Ishikawa (cell line): ENCODE measurements around the gene PDE2A.

Experiments
- CEBPB ChIP-seq: IDR thresholded peaks from 2 replicates; pipeline ENCODE4 v1.6.1; 2012
- CREB1 ChIP-seq: IDR thresholded peaks from 2 replicates; pipeline ENCODE4 v1.6.1; 2012; ENCODE audit warnings: low read depth
- EGR1 ChIP-seq: IDR thresholded peaks from 2 replicates; pipeline ENCODE4 v1.6.1; 2012
- EP300 ChIP-seq: IDR thresholded peaks from 2 replicates; pipeline ENCODE4 v1.6.1; 2012; ENCODE audit warnings: borderline replicate concordance
- FOXM1 ChIP-seq: IDR thresholded peaks from 2 replicates; pipeline ENCODE4 v1.6.1; 2012; ENCODE audit warnings: low read depth, borderline replicate concordance
- NFIC ChIP-seq: IDR thresholded peaks from 2 replicates; pipeline ENCODE4 v1.6.1; 2012
- RAD21 ChIP-seq: IDR thresholded peaks from 2 replicates; pipeline ENCODE4 v1.6.1; 2012; ENCODE audit warnings: low read depth
- TAF1 ChIP-seq: IDR thresholded peaks from 2 replicates; pipeline ENCODE4 v1.6.1; 2012; ENCODE audit warnings: low read depth, mild to moderate bottlenecking
- TCF12 ChIP-seq: IDR thresholded peaks from 2 replicates; pipeline ENCODE4 v1.6.1; 2012; ENCODE audit warnings: low read depth
- TEAD4 ChIP-seq: IDR thresholded peaks from 2 replicates; pipeline ENCODE4 v1.6.1; 2012
- YY1 ChIP-seq: IDR thresholded peaks from 2 replicates; pipeline ENCODE4 v1.6.1; 2012; ENCODE audit warnings: low read depth
- ZBTB7A ChIP-seq: IDR thresholded peaks from 2 replicates; pipeline ENCODE4 v1.6.1; 2012; ENCODE audit warnings: low read depth
- TF ChIP-seq, protein P1 (sequence below): IDR thresholded peaks from 2 replicates; pipeline ENCODE4 v1.6.1; 2012; ENCODE audit warnings: low read depth, mild to moderate bottlenecking
- TF ChIP-seq, protein P2 (sequence below): IDR thresholded peaks from 2 replicates; pipeline ENCODE4 v1.6.1; 2012
- TF ChIP-seq, protein P3 (sequence below): IDR thresholded peaks from 2 replicates; pipeline ENCODE4 v1.6.1; 2012

PDE2A gene

DNA sequence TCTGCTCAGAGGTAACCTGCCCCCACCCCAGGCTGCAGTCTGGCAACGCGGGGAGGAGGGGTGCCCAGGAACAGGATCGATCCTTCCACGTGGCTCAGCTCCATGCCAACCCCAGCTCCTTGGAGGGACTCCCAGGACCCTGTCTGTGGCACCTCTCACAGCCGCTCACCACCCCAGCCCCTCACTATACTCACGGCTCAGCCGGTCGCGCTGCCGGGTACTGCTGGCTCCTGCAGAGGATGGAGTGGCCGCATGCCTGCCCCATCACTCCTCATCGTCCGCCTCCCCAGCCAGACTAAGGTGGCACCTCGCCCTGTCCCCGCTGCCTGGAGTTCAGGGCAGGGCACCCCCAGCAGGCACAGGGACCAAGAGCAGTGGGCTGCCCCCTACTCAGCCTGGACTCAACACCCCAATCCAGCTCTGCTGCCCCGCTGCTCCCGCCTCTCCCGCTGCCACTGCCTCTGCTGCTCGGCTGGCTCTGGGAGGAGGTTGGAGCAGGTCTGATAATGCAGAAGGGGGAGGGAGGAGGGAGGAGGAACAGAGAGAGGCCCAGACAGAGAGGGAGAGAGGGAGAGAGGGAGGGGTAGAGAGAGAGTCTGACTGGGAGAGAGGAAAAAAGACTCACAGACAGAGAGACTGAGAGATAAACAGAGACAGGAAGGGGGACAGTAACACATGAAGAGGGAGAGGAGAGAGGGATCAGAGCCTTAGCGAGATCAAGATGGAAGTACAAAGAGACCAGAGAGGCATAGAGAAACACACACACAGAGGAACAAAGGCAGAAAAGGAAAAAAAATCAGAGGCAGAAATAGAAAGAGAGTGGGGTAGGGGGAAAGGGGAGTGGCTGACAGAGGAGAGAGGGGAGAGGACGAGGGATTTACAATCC, at the start of gene PDE2A:
PDE2A (minus strand) TSS at position 480 of the 886 bp plus-strand sequence; CDS start at position 265, 215 bp downstream.
- TF ChIP-seq RAD21 = no peak
- no peak for TF ChIP-seq TEAD4
- TF ChIP-seq TAF1 = no peak

DNA sequence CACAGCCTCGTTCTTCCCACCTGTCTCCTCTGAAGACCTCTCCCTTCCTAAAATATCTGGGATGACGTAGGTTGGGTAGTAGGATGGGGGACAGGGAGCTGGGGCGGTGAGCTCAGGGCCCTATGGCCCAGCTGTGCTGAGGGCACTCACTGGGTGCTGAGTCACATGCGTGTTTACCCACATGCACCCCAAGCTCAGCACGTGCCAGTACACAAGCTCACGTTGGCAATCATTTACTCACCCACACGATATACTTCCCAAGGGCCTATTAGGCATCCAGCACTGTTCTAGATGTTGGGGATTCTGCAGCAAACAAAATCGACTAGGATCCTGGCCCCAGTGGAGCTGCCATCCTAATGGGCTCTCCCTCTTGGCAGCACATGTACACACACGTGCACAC, 49.3 kb upstream of the PDE2A start:
- TF ChIP-seq YY1 = no peak
- TF ChIP-seq FOXM1 = no peak
- TF ChIP-seq NFIC = no peak
- TF ChIP-seq EP300 = no peak
- TF ChIP-seq TAF1 = no peak
- TF ChIP-seq CREB1 = no peak
- TF ChIP-seq RAD21 = no peak
- no peak for TF ChIP-seq EGR1
- TF ChIP-seq, protein P1, sequence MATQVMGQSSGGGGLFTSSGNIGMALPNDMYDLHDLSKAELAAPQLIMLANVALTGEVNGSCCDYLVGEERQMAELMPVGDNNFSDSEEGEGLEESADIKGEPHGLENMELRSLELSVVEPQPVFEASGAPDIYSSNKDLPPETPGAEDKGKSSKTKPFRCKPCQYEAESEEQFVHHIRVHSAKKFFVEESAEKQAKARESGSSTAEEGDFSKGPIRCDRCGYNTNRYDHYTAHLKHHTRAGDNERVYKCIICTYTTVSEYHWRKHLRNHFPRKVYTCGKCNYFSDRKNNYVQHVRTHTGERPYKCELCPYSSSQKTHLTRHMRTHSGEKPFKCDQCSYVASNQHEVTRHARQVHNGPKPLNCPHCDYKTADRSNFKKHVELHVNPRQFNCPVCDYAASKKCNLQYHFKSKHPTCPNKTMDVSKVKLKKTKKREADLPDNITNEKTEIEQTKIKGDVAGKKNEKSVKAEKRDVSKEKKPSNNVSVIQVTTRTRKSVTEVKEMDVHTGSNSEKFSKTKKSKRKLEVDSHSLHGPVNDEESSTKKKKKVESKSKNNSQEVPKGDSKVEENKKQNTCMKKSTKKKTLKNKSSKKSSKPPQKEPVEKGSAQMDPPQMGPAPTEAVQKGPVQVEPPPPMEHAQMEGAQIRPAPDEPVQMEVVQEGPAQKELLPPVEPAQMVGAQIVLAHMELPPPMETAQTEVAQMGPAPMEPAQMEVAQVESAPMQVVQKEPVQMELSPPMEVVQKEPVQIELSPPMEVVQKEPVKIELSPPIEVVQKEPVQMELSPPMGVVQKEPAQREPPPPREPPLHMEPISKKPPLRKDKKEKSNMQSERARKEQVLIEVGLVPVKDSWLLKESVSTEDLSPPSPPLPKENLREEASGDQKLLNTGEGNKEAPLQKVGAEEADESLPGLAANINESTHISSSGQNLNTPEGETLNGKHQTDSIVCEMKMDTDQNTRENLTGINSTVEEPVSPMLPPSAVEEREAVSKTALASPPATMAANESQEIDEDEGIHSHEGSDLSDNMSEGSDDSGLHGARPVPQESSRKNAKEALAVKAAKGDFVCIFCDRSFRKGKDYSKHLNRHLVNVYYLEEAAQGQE = no peak
- TF ChIP-seq, protein P2, sequence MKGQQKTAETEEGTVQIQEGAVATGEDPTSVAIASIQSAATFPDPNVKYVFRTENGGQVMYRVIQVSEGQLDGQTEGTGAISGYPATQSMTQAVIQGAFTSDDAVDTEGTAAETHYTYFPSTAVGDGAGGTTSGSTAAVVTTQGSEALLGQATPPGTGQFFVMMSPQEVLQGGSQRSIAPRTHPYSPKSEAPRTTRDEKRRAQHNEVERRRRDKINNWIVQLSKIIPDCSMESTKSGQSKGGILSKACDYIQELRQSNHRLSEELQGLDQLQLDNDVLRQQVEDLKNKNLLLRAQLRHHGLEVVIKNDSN = no peak
- no peak for TF ChIP-seq ZBTB7A
- no peak for TF ChIP-seq CEBPB
- no peak for TF ChIP-seq TCF12
- TF ChIP-seq, protein P3, sequence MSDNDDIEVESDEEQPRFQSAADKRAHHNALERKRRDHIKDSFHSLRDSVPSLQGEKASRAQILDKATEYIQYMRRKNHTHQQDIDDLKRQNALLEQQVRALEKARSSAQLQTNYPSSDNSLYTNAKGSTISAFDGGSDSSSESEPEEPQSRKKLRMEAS = no peak
- no peak for TF ChIP-seq TEAD4

DNA sequence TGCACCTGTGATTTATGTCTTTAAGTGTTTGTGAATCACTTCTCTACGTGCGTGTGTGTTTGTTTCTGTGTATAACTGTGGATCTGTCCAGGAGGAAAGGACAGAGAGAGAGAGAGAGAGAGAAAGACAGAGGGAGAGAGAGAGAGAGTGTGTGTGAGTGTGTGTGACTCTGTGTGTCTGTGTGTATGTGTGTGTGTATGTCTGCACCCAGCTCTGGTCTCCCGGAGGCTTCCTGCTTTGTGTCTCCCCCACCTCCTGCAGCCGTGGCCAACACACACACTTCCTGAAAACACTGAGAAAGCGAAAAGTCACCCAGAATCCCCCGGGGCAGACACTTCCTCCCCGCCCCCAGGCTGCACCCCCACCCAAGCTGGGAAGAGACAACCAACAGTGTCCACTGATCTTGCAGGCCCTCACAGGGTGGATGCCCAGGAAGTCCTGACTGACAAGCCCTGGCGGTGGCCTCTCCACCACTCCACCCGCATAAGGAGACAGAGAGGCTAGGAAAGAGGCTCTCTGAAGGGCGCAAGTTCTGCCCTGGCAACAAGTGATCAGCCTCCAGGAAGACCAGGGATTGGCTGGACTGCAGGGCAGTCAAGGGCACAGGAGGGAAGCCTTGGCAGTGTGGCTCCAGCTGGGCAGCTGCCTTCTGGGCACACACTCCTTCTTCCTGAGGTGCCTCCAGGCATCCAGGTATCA, 48.0 kb upstream of the PDE2A start:
- TF ChIP-seq ZBTB7A (no peak), CREB1 (peak; percentile 96)

DNA sequence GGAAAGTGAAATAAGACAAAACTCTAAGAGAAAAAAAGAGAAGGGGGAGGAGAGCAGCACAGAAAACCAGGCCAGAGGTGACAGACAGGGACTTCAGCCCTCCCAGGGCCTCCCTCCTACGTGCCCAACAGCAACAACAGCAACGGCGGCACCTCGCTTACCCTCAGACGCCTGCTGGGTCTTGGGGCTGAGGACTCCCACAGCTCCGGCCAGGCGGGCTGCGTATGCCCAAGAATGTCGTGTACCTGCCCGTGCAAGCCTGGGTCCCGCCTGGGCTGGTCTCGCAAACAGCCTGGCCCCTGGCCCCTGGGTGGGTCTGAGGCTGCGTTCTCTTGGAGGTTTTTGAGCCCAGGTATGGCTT, 47.4 kb upstream of the PDE2A start:
- TF ChIP-seq ZBTB7A (no peak), TEAD4 (no peak), EGR1 (no peak)

DNA sequence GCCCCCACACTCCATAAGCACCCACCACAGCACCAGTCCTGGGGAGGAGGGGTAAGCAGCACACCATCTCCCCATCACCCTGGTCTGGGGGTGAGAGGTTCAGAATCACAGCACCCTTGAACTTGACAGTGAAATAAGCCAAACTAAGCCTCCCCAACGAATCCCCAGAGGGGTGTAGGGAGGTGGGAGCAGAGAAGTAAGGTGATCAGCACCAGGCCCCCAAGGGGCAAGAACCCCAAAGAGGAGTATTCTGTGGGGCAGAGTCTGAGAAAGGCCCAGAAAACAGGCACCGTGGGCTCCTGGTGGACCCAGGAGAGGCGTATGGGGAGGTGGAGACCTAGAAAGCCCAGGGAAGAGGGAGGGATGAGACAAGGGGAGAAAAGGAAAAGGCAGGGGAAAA, 47.1 kb upstream of the PDE2A start:
- TF ChIP-seq CEBPB (no peak), FOXM1 (no peak), EP300 (no peak), NFIC (no peak), TAF1 (no peak), RAD21 (no peak), ZBTB7A (no peak), YY1 (no peak), TCF12 (no peak), TEAD4 (no peak), CREB1 (no peak), EGR1 (no peak)
- TF ChIP-seq, protein P2 = no peak
- TF ChIP-seq, protein P1 = no peak
- TF ChIP-seq, protein P3 = no peak

DNA sequence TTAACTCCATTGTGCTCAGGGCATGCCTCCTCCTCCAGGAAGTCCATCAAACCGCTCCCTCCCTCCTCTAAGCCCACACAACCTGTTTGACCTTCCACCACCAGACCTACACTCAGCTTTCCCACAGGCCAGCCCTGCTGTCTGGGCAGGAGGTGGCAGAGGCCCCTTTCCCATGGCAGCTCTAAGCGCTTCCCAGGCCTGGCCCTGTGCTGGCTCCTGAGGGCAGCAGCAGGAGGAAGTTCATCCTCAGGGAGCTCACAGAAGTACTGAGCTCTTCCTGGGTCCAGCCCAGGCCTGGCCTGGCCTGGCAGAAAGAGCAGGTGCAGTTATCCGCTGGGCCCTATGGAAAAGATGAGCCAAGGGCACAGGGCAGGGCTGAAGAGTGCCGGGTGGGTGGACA, 46.6 kb upstream of the PDE2A start:
- TF ChIP-seq EP300 (no peak), CREB1 (no peak), NFIC (no peak), RAD21 (no peak), TAF1 (no peak), ZBTB7A (no peak), TCF12 (no peak), YY1 (no peak), TEAD4 (no peak), FOXM1 (no peak), EGR1 (no peak)
- TF ChIP-seq, protein P2 = no peak
- TF ChIP-seq, protein P1 = no peak
- TF ChIP-seq, protein P3 = no peak
